HEK293 (cell line): ENCODE results near the gene PYDC1.
A peak's percentile ranks its signal among the peaks of the same experiment; 100 is the strongest.

Source experiments
- CTCF ChIA-PET: fragments of 350-600 bp; formaldehyde crosslinking; extraction: SDS; loops from one replicate; lab custom pipeline; 2021; ENCODE audit warnings: antibody characterized with exemption; lab: Yijun Ruan, JAX
- POLR2A ChIA-PET: fragments of 300-600 bp; formaldehyde crosslinking; extraction: SDS; loops from one replicate; lab custom pipeline; 2020; ENCODE audit warnings: antibody characterized with exemption, inconsistent platforms; lab: Yijun Ruan, JAX
- H3K27ac ChIP-seq: fragments of 200-500 bp; sonication (Bioruptor generic); 2 replicates; pipeline ENCODE4 v1.5.1; 2014; ENCODE audit warnings: low read depth, low read length, control low read depth, inconsistent platforms; ENCODE audit errors: extremely low read depth
- H3K36me3 ChIP-seq, 2 experiments: fragments of 200-500 bp in 1 of 2; sonication (Bioruptor generic) in 1 of 2; 1 replicate in 1 of 2; 2 replicates in 1 of 2; pipeline ENCODE4 v1.5.1; 2014 to 2017; ENCODE audit warnings: inconsistent platforms in 2 of 2, low read length in 2 of 2; ENCODE audit not compliant: control insufficient read depth in 2 of 2, insufficient read depth in 1 of 2
- H3K4me1 ChIP-seq: fragments of 200-500 bp; sonication (Bioruptor generic); 2 replicates; pipeline ENCODE4 v1.5.1; 2014; ENCODE audit warnings: mild to moderate bottlenecking, low read length, inconsistent platforms; ENCODE audit not compliant: control insufficient read depth, insufficient read depth
- H3K4me3 ChIP-seq: 2 replicates; pipeline ENCODE4 v1.5.1; 2011; ENCODE audit warnings: low read depth, mild to moderate bottlenecking, control low read depth, low read length, moderate library complexity
- H3K9me3 ChIP-seq: fragments of 200-500 bp; sonication (Bioruptor generic); 2 replicates; pipeline ENCODE4 v1.5.1; 2014; ENCODE audit warnings: low read depth, low read length, inconsistent platforms; ENCODE audit not compliant: control insufficient read depth, insufficient read depth
- BCL11B ChIP-seq: fragments of 450-650 bp; formaldehyde crosslinking; IDR thresholded peaks from 2 replicates; pipeline ENCODE4 v1.5.1; 2016; ENCODE audit warnings: low read depth, missing biosample characterization, missing genetic modification characterization
- GLI2 ChIP-seq: fragments of 450-650 bp; formaldehyde crosslinking; IDR thresholded peaks from 2 replicates; pipeline ENCODE4; 2017; ENCODE audit warnings: missing biosample characterization, missing genetic modification characterization, low read depth, borderline replicate concordance
- SCRT2 ChIP-seq: fragments of 450-650 bp; formaldehyde crosslinking; IDR thresholded peaks from 2 replicates; pipeline ENCODE4 v1.5.1; 2016; ENCODE audit warnings: missing biosample characterization, missing genetic modification characterization
- ZBTB17 ChIP-seq: fragments of 450-650 bp; formaldehyde crosslinking; IDR thresholded peaks from 2 replicates; pipeline ENCODE4 v1.5.1; 2016; ENCODE audit warnings: missing biosample characterization, missing genetic modification characterization
- ZNF16 ChIP-seq: fragments of 450-650 bp; formaldehyde crosslinking; IDR thresholded peaks from 2 replicates; pipeline ENCODE4 v1.5.1; 2016; ENCODE audit warnings: low read depth, missing biosample characterization, missing genetic modification characterization
- ZNF214 ChIP-seq: fragments of 450-650 bp; formaldehyde crosslinking; IDR thresholded peaks from 2 replicates; pipeline ENCODE4 v1.5.1; 2017; ENCODE audit warnings: missing biosample characterization, mild to moderate bottlenecking, missing genetic modification characterization, borderline replicate concordance
- ZNF37A ChIP-seq: fragments of 450-650 bp; IDR thresholded peaks from 2 replicates; pipeline ENCODE4 v1.5.1; 2018; ENCODE audit warnings: missing biosample characterization, missing genetic modification characterization
- ZNF548 ChIP-seq: fragments of 450-650 bp; formaldehyde crosslinking; IDR thresholded peaks from 2 replicates; pipeline ENCODE4 v1.5.1; 2016; ENCODE audit warnings: missing biosample characterization, missing genetic modification characterization
- ZNF549 ChIP-seq: fragments of 450-650 bp; IDR thresholded peaks from 2 replicates; pipeline ENCODE4 v1.5.1; 2018; ENCODE audit warnings: missing biosample characterization, missing genetic modification characterization, mild to moderate bottlenecking, inconsistent platforms, moderate library complexity
- ZNF626 ChIP-seq: fragments of 450-650 bp; sonication (Bioruptor Pico); formaldehyde crosslinking; IDR thresholded peaks from 2 replicates; pipeline ENCODE4 v1.5.1; 2018; ENCODE audit warnings: missing biosample characterization, missing genetic modification characterization, inconsistent platforms
- ZNF660 ChIP-seq: fragments of 450-650 bp; IDR thresholded peaks from 2 replicates; pipeline ENCODE4 v1.5.1; 2018; ENCODE audit warnings: missing biosample characterization, mild to moderate bottlenecking, missing genetic modification characterization
- ZNF76 ChIP-seq: fragments of 450-650 bp; formaldehyde crosslinking; IDR thresholded peaks from 2 replicates; pipeline ENCODE4; 2016; ENCODE audit warnings: low read depth, missing biosample characterization, missing genetic modification characterization, borderline replicate concordance
- ZSCAN5A ChIP-seq: fragments of 450-650 bp; formaldehyde crosslinking; IDR thresholded peaks from 2 replicates; pipeline ENCODE4 v1.5.1; 2016; ENCODE audit warnings: missing biosample characterization, missing genetic modification characterization
- TF ChIP-seq, protein P1 (sequence below): fragments of 450-650 bp; formaldehyde crosslinking; IDR thresholded peaks from 2 replicates; pipeline ENCODE4; 2016; ENCODE audit warnings: missing biosample characterization, missing genetic modification characterization
- TF ChIP-seq, protein P2 (sequence below): fragments of 450-650 bp; formaldehyde crosslinking; IDR thresholded peaks from 2 replicates; pipeline ENCODE4 v1.5.1; 2016; ENCODE audit warnings: missing biosample characterization, missing genetic modification characterization
- TF ChIP-seq, protein P3 (sequence below): fragments of 450-650 bp; formaldehyde crosslinking; IDR thresholded peaks from 2 replicates; pipeline ENCODE4 v1.5.1; 2017; ENCODE audit warnings: missing biosample characterization, missing genetic modification characterization

The PYDC1 gene

DNA sequence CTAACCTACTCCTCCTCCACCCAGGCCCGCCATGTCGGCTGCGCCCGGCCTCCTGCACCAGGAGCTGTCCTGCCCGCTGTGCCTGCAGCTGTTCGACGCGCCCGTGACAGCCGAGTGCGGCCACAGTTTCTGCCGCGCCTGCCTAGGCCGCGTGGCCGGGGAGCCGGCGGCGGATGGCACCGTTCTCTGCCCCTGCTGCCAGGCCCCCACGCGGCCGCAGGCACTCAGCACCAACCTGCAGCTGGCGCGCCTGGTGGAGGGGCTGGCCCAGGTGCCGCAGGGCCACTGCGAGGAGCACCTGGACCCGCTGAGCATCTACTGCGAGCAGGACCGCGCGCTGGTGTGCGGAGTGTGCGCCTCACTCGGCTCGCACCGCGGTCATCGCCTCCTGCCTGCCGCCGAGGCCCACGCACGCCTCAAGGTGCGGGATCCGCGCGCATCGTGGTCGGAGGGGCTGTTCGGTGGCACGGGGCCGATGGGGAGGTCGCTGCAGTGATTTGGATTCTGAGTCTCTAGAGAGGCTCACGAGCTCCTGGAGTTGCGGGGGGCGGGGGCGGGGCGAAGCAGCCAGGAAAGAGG is 2.1 kb downstream of the PYDC1 start:
- ChIA-PET CTCF (interaction anchor here (0.7 kb wide), 1 partner anchor 261 kb away, joined by 3 read pairs; no protein-coding TSS in a partner anchor), POLR2A (interaction anchor here (1.5 to 2.8 kb wide), 2 partner anchors 14 to 35 kb away, joined by 4 to 21 read pairs; partner anchors contain the start of gene FUS)
- Histone ChIP-seq H3K4me3 (no peak overlapping the region; the same call in 1 of the 2 replicates), H3K9me3 (no peaks in the 10 kb centered on the region), H3K4me1 (no peaks in the 10 kb centered on the region), H3K27ac (no peak overlapping the region; the same call in 1 of the 2 replicates), H3K36me3 (no peaks in the 10 kb centered on the region)
- TF ChIP-seq ZNF214 (tag by site-specific recombination): no peak

GRCh38 chr16:31213877-31214707 is 2.8 kb downstream of the PYDC1 start, which contains the start of gene TRIM72:
Gene TRIM72 (plus strand): TSS chr16:31214119. CDS start chr16:31214739, 620 bp downstream.
- Histone ChIP-seq H3K4me3 (no peak within 1 kb of the TSS), H3K36me3 (no peaks in the 10 kb centered on the region), H3K4me1 (no peaks in the 10 kb centered on the region), H3K27ac (no peak within 1 kb of the TSS; the same call in 1 of the 2 replicates), H3K9me3 (no peaks in the 10 kb centered on the region)
- POLR2A ChIA-PET: no interaction called here
- 0 out of 2 replicates have a peak, but pooled peaks have one; percentile 31 for TF ChIP-seq ZBTB17 (tag by site-specific recombination)
- no peak for TF ChIP-seq ZNF549 (tag by site-specific recombination)
- CTCF ChIA-PET: no interaction called here

DNA sequence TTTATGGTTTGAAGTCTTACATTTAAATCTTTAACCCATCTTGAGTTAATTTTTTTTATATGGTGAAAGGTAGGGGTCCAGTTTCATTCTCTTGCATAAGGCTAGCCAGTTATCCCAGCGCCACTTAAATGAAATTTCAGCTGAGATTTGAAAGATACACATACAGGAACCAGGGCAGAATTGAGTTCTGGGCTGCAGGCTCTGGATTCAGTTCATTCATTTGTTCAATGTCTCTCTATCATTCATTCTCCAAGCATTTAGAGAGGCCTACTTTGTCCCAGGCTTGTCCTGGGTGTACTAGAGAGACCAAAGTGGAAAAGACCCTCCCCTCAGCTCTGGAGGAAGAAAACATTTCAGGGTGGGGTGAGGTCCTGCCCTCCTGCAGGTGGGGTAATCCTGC is 3.6 kb downstream of the PYDC1 start:
- Histone ChIP-seq H3K9me3 (no peaks in the 10 kb centered on the region), H3K27ac (no peak overlapping the region), H3K36me3 (no peaks in the 10 kb centered on the region), H3K4me3 (no peak overlapping the region), H3K4me1 (no peaks in the 10 kb centered on the region)
- POLR2A ChIA-PET: no interaction called here
- CTCF ChIA-PET: no interaction called here
- TF ChIP-seq ZNF626 (tag by site-specific recombination) (no peak), ZNF76 (tag by site-specific recombination) (no peak), ZNF37A (no peak), ZSCAN5A (tag by site-specific recombination) (no peak), ZNF548 (tag by site-specific recombination) (no peak), ZNF16 (tag by site-specific recombination) (no peak), SCRT2 (tag by site-specific recombination) (no peak), BCL11B (no peak)
- TF ChIP-seq, protein P1, sequence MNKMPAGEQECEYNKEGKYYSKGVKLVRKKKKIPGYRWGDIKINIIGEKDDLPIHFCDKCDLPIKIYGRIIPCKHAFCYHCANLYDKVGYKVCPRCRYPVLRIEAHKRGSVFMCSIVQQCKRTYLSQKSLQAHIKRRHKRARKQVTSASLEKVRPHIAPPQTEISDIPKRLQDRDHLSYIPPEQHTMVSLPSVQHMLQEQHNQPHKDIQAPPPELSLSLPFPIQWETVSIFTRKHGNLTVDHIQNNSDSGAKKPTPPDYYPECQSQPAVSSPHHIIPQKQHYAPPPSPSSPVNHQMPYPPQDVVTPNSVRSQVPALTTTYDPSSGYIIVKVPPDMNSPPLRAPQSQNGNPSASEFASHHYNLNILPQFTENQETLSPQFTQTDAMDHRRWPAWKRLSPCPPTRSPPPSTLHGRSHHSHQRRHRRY (tag by site-specific recombination): no peak

- ChIA-PET CTCF (interaction anchor here (0.9 kb wide), 1 partner anchor 64 kb away, joined by 4 read pairs; no protein-coding TSS in a partner anchor), POLR2A (interaction anchor here (0.5 to 0.9 kb wide), 3 partner anchors 163 to 271 kb away, joined by 3 to 7 read pairs (median 3); no protein-coding TSS in a partner anchor)
- Histone ChIP-seq H3K36me3 (no peaks in the 10 kb centered on the region), H3K9me3 (no peaks in the 10 kb centered on the region), H3K27ac (no peak overlapping the region), H3K4me3 (no peak overlapping the region), H3K4me1 (no peaks in the 10 kb centered on the region)
- TF ChIP-seq, protein P2, sequence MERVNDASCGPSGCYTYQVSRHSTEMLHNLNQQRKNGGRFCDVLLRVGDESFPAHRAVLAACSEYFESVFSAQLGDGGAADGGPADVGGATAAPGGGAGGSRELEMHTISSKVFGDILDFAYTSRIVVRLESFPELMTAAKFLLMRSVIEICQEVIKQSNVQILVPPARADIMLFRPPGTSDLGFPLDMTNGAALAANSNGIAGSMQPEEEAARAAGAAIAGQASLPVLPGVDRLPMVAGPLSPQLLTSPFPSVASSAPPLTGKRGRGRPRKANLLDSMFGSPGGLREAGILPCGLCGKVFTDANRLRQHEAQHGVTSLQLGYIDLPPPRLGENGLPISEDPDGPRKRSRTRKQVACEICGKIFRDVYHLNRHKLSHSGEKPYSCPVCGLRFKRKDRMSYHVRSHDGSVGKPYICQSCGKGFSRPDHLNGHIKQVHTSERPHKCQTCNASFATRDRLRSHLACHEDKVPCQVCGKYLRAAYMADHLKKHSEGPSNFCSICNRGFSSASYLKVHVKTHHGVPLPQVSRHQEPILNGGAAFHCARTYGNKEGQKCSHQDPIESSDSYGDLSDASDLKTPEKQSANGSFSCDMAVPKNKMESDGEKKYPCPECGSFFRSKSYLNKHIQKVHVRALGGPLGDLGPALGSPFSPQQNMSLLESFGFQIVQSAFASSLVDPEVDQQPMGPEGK (tag by site-specific recombination): 0 out of 2 replicates have a peak, but pooled peaks have one; percentile 33
- TF ChIP-seq, protein P3, sequence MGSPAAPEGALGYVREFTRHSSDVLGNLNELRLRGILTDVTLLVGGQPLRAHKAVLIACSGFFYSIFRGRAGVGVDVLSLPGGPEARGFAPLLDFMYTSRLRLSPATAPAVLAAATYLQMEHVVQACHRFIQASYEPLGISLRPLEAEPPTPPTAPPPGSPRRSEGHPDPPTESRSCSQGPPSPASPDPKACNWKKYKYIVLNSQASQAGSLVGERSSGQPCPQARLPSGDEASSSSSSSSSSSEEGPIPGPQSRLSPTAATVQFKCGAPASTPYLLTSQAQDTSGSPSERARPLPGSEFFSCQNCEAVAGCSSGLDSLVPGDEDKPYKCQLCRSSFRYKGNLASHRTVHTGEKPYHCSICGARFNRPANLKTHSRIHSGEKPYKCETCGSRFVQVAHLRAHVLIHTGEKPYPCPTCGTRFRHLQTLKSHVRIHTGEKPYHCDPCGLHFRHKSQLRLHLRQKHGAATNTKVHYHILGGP (tag by site-specific recombination): no peak
- TF ChIP-seq GLI2 (tag by site-specific recombination) (no peak), ZNF660 (no peak)
Measured at GRCh38 chr16:31206776-31207175, 10.2 kb downstream of the PYDC1 start.
